Mucosa of descending colon (tissue), 3 donors: ENCODE results near the gene MYOM1. TPM values are rescaled to one million over a fixed set of nuclear protein-coding genes. Genes with fewer than 3 reads are reported as not detected.
A peak's percentile ranks its signal among the peaks of the same experiment; 100 is the strongest.
"Not testable (repeated sequence)": the region's sequence is repeated elsewhere in the genome, so short reads cannot be mapped to it uniquely, and the experiment has no call there.

Experiments used
- ATAC-seq: fragments of 200-7000 bp; cut with Tn5 transposase; one replicate; pipeline ENCODE4 v1.9.1; 2020; ENCODE audit warnings: mild to moderate bottlenecking, moderate library complexity
- DNase-seq, 3 donors: peaks; one replicate each; pipeline ENCODE4 v3.0.0-alpha.2; 2020
- H3K36me3 ChIP-seq: fragments of 200-600 bp; one replicate; pipeline ENCODE4 v1.8.0; 2021; ENCODE audit warnings: low read depth, mild to moderate bottlenecking
- H3K4me1 ChIP-seq: fragments of 200-600 bp; one replicate; pipeline ENCODE4 v1.8.0; 2021; ENCODE audit warnings: low read depth, mild to moderate bottlenecking
- H3K4me3 ChIP-seq: fragments of 200-600 bp; one replicate; pipeline ENCODE4 v1.8.0; 2021; ENCODE audit warnings: mild to moderate bottlenecking
- H3K9me3 ChIP-seq: fragments of 200-600 bp; one replicate; pipeline ENCODE4 v1.8.0; 2021; ENCODE audit warnings: mild to moderate bottlenecking
- intact Hi-C, 2 donors: fragments of 100-400 bp; cut with DNase I in 1 of 2; cut with micrococcal nuclease in 1 of 2; formaldehyde crosslinking; loops; one replicate each; pipeline versions ENCODE4 v1.11.0 to v1.11.1; 2022; cut with DNase I, micrococcal nuclease
- total RNA-seq, 3 donors: library from RNA; stranded (reverse); fragmentation: NEBNext Ultra II Directional in 2 of 3; extraction: Animal tissue kit (Norgen Biotek cat#: 25700) in 2 of 3; gene quantifications; one replicate each; pipeline versions ENCODE4 v1.2.1 to v1.2.4, GENCODE V29; 2021 to 2023
- TF ChIP-seq, protein P1 (sequence below): fragments of 200-600 bp; IDR thresholded peaks from one replicate; pipeline ENCODE4 v1.8.0; 2022; ENCODE audit warnings: antibody characterized with exemption, mild to moderate bottlenecking
- donor health status: DM: no; HTN: no; CAD: no; lungs with moderate emphysema.
- donor health status: DM: no; HTN: no; CAD: no.
- donor health status: DM: no; HTN: yes; CAD: no.

MYOM1 gene
- total RNA-seq, 3 donors from 2014 or later = 5.5 to 22.2 (median 16.3) TPM

DNA sequence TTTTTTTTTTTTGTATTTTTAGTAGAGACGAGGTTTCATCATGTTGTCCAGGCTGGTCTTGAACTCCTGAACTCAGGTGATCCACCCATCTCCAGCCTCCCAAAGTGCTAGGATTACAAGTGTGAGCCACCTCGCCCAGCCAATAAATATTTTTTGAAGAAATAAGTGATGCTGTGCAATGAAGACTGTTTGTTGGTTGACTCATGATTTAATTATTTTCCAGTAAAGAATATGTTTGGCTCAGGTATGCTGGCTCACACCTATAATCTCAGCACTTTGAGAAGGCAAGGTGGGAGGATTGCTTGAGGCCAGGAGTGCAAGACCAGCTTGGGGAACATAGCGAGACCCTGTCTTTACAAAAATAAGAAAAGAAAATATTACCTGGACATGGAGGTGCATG is 165.0 kb downstream of the MYOM1 start:
- no peak for DNase-seq
- Histone ChIP-seq H3K4me3 (no peak overlapping the region), H3K4me1 (peaks cover 5% of the 10 kb centered on the region), H3K36me3 (no peaks in the 10 kb centered on the region), H3K9me3 (no peaks in the 10 kb centered on the region)
- intact Hi-C loops = no loop called here
- TF ChIP-seq, protein P1, sequence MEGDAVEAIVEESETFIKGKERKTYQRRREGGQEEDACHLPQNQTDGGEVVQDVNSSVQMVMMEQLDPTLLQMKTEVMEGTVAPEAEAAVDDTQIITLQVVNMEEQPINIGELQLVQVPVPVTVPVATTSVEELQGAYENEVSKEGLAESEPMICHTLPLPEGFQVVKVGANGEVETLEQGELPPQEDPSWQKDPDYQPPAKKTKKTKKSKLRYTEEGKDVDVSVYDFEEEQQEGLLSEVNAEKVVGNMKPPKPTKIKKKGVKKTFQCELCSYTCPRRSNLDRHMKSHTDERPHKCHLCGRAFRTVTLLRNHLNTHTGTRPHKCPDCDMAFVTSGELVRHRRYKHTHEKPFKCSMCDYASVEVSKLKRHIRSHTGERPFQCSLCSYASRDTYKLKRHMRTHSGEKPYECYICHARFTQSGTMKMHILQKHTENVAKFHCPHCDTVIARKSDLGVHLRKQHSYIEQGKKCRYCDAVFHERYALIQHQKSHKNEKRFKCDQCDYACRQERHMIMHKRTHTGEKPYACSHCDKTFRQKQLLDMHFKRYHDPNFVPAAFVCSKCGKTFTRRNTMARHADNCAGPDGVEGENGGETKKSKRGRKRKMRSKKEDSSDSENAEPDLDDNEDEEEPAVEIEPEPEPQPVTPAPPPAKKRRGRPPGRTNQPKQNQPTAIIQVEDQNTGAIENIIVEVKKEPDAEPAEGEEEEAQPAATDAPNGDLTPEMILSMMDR = no peak
- no peak for ATAC-seq

DNA sequence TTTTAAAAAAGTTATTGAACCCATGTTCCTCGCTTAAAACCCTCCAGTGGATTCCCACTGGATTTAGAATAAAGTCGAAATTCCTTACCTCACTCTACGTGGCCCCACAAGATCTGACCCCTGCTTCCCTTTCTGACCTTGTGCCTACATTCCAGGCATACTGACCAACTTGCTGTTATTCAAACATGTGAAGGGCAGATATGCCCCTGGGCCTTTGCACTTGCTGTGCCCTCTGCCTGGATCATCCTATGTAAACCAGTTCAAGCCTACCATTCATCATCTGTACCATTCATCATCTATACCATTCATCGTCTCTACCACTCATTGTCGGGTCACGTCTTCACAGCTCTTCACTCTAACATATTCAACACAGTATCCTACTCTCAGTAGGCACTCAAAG is 165.6 kb downstream of the MYOM1 start:
- peaks cover 5% of the 10 kb centered on the region for H3K4me1 ChIP-seq
- H3K4me3 ChIP-seq = no peak overlapping the region
- ATAC-seq = no peak
- TF ChIP-seq, protein P1 = no peak
- DNase-seq = no peak
- H3K36me3 ChIP-seq = no peaks in the 10 kb centered on the region
- intact Hi-C loops = no loop called here
- no peaks in the 10 kb centered on the region for H3K9me3 ChIP-seq

DNA sequence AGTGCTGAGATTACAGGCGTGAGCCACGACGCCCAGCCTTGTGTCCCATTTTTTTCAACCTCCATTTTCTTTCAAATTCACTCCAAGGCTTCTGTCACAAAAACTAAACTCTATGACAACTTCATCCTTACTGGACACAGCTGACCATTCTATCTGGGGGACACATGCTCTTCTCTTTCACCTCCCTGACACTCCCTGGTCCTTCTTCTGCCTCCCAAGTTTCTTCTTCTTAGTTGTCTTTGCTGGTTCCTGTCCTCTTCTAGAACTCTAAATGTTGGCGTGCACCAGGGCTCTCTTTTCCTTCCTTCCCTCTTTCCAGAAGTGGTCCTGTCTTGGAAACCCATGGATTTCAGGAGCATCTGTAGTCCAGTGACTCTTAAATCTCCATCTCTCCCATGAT is 166.7 kb downstream of the MYOM1 start:
- H3K4me3 ChIP-seq = no peak overlapping the region
- H3K36me3 ChIP-seq = no peaks in the 10 kb centered on the region
- intact Hi-C loops = no loop called here
- DNase-seq (no peak), ATAC-seq (no peak)
- H3K4me1 ChIP-seq = peaks cover 5% of the 10 kb centered on the region
- TF ChIP-seq, protein P1 = no peak
- no peaks in the 10 kb centered on the region for H3K9me3 ChIP-seq

DNA sequence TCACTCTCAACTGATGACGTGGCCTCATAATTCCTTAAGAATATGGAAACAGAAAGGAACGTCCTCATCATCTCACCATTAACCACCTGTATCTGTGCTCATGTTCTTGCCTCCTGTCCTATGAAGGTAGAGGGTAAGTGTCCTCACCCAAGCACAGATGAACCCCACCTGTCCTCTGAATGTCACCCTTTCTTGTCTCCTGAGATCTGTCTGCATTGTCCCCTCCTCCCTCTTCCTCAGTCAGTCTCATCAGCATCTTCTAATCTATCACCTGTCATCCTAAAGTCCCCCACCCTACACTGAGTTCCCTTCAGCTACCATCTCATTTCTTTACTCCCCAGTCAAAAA is 167.4 kb downstream of the MYOM1 start:
- H3K4me1 ChIP-seq = peaks cover 5% of the 10 kb centered on the region
- no peak for ATAC-seq
- no peak for DNase-seq
- H3K9me3 ChIP-seq = no peaks in the 10 kb centered on the region
- no peaks in the 10 kb centered on the region for H3K36me3 ChIP-seq
- no peak overlapping the region for H3K4me3 ChIP-seq
- intact Hi-C loops = no loop called here
- TF ChIP-seq, protein P1 = no peak

GRCh38 chr18:3051718-3052410 is 167.9 kb downstream of the MYOM1 start:
- intact Hi-C loops = no loop called here
- H3K4me3 ChIP-seq = no peak overlapping the region
- no peaks in the 10 kb centered on the region for H3K36me3 ChIP-seq
- peaks cover 5% of the 10 kb centered on the region for H3K4me1 ChIP-seq
- H3K9me3 ChIP-seq = no peaks in the 10 kb centered on the region
- TF ChIP-seq, protein P1 = no peak
- peak; percentile 61 to 69 (median 63) for DNase-seq
- peak; percentile 94 for ATAC-seq

DNA sequence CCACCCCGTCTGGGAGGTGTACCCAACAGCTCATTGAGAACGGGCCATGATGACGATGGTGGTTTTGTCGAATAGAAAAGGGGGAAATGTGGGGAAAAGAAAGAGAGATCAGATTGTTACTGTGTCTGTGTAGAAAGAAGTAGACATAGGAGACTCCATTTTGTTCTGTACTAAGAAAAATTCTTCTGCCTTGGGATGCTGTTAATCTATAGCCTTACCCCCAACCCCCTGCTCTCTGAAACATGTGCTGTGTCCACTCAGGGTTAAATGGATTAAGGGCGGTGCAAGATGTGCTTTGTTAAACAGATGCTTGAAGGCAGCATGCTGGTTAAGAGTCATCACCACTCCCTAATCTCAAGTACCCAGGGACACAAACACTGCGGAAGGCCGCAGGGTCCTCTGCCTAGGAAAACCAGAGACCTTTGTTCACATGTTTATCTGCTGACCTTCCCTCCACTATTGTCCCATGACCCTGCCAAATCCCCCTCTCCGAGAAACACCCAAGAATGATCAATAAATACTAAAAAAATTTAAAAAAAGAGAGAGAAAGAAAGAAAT is 169.8 kb downstream of the MYOM1 start:
- intact Hi-C loops, ATAC-seq: not testable (repeated sequence)

More for the DNA sequence above, 169.8 kb downstream of the MYOM1 start:
- H3K4me1 ChIP-seq = peaks cover 19% of the 10 kb centered on the region
- DNase-seq, H3K9me3 ChIP-seq, H3K36me3 ChIP-seq, H3K4me3 ChIP-seq: not testable (repeated sequence)
